GM10266 (cell line): Measurements from ENCODE around the gene CYRIA.

Source experiments
- DNase-seq: peaks from one replicate; pipeline ENCODE4 v3.0.0; 2012; ENCODE audit errors: extremely low spot score
- TF ChIP-seq, protein P1 (sequence below): IDR thresholded peaks from 2 replicates; pipeline ENCODE4 v1.5.1; 2012; ENCODE audit warnings: mild to moderate bottlenecking, low read depth; ENCODE audit not compliant: control insufficient read depth, insufficient read depth; ENCODE audit errors: missing control alignments

CYRIA gene

DNA sequence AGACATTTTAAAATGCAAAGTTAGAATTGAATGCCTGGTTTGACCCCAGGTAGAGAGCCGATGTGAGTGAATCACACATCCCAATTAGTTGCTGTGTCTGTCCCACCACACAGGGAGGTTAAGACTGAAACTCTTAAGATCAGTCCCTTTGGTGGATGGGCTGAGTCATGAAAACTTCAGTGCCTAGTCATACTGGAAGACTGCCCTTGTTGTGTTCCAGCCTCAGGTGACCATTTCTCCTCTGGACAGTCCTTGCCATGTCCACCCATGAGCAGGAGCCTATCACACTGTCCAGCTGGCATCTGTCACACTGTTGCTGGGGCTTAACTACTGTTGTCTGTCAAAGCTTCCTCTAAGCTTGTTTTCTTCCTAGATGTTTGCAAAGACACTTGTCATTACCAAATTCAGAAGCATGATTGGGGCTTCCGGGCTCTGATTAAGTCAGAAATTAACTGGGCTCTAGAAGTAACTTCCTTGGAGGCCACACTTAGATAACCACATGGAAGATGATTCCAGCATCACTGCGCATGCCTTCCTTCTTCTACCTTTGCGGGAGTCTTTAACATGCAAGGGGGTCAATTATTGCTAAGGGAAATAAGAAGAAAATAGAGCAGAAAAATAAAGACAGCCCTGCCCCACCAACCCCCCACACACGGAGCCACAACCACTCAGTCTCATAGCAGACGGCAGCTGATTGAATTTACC lies 21.3 kb downstream of the CYRIA start:
- no peak for DNase-seq

DNA sequence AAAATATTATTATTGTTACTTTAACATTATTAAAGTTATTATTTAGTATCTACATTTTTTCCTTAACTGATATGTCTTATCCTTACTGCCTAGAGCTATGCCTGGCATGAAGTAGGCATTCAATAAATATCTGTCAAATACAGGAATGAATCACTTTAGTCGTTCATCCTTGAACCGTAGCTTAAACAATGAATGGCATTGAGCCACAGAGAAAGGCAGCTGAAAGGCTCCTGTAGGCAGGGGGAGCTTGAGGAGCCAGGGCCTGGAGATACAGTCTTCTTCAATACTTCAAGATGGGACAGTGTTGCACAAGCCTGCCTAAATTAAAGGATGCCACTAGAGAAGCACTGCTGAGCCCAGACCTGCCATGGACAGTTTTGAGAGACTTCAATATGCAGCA lies 22.5 kb downstream of the CYRIA start:
- TF ChIP-seq, protein P1, sequence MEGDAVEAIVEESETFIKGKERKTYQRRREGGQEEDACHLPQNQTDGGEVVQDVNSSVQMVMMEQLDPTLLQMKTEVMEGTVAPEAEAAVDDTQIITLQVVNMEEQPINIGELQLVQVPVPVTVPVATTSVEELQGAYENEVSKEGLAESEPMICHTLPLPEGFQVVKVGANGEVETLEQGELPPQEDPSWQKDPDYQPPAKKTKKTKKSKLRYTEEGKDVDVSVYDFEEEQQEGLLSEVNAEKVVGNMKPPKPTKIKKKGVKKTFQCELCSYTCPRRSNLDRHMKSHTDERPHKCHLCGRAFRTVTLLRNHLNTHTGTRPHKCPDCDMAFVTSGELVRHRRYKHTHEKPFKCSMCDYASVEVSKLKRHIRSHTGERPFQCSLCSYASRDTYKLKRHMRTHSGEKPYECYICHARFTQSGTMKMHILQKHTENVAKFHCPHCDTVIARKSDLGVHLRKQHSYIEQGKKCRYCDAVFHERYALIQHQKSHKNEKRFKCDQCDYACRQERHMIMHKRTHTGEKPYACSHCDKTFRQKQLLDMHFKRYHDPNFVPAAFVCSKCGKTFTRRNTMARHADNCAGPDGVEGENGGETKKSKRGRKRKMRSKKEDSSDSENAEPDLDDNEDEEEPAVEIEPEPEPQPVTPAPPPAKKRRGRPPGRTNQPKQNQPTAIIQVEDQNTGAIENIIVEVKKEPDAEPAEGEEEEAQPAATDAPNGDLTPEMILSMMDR = no peak
- no peak for DNase-seq

More for the DNA sequence above, 21.3 kb downstream of the CYRIA start:
- TF ChIP-seq, protein P1 = no peak

DNA sequence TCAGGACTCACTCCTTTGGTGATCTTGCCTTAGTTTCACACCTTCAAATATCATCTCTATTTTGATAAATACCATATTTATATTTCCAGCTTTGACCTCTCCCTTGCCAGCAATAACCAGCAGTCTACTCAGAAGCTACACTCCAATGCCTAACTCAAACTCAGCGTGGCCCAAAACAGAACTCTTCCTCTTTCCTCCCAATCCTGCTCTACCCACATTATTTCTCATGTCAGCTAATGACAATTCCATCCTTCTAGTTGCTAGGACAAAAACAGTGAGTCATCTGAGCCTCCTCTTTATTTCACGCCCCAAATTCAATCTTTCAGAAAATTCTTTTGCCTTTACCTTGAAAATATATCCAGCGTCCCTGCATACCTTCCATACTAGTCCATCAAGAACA lies 23.5 kb downstream of the CYRIA start:
- TF ChIP-seq, protein P1 = no peak
- no peak for DNase-seq

DNA sequence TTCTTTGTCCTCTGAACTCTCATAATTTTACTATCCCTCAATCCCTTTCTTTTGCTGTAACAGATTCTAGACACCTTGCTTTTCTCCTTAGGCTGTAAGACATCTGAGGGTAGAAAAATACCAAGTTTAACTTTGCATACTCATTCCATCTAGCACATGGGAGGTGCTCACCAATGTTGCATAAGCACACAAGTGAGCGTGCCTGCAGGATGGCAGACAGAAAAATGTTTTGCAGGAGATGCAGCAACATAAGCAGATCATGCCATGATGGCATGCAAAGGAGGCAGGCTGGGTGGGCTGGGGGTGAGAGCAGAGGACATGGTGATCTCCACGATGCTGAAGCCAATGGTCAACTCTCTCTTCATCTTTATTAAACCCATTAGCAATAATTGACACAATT lies 24.1 kb downstream of the CYRIA start:
- TF ChIP-seq, protein P1 = no peak
- no peak for DNase-seq

- no peak for DNase-seq
Observed at GRCh38 chr2:16640867-16641266, 24.8 kb downstream of the CYRIA start.

GRCh38 chr2:16640001-16640700 lies 25.5 kb downstream of the CYRIA start:
- DNase-seq = no peak
- TF ChIP-seq, protein P1 = no peak

More at GRCh38 chr2:16640867-16641266, 24.8 kb downstream of the CYRIA start:
- TF ChIP-seq, protein P1 = no peak

- TF ChIP-seq, protein P1 = peak; percentile 18
- DNase-seq = no peak
Observed at GRCh38 chr2:16639431-16639830, 26.2 kb downstream of the CYRIA start.
